ENCODE measurements around the gene PPHLN1. TPM values are rescaled to one million over a fixed set of nuclear protein-coding genes. Genes with fewer than 3 reads are reported as not detected.

The PPHLN1 gene
- total RNA-seq, 1 donor from 2014 or later, result 95.9 TPM

DNA sequence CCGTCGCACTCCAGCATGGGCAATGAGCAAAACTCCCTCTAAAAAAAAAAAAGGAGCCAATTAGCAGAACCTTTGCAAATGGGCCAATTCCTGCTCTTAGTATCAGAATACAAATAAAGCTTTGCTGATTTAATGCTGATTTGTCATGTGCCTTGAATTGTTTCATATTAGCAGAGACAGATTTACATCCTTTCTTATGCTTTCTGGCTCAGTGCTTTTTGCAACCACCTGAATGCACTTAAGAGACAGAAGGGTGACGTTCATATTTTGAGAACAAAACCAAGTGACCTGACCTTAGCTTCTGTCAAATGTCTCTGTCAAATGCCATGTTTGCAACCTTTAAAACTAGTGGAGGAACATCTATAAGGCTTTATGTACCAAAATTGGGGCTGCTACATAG lies 44.1 kb upstream of the PPHLN1 start:
- no peak for DNase-seq
- H3K36me3 Mint-ChIP-seq (ENCODE audit: low read depth), result no peaks in the 10 kb centered on the region
- intact Hi-C loops (cut with micrococcal nuclease), result no loop called here
- TF ChIP-seq CTCF (IDR thresholded peaks at IDR 0.05), result no peak
- no peak for ATAC-seq (ENCODE audit: low read depth)
- POLR2A ChIA-PET, result interaction anchor here (0.6 kb wide), 1 partner anchor 9 kb away, joined by 3 read pairs; no protein-coding TSS in a partner anchor
- H3K9me3 Mint-ChIP-seq, result no peaks in the 10 kb centered on the region
- H3K27me3 Mint-ChIP-seq, result no peaks in the 10 kb centered on the region
- no peak overlapping the region for H3K4me3 Mint-ChIP-seq
- CTCF ChIA-PET, result no interaction called here
- H3K4me1 Mint-ChIP-seq, result peaks cover 7% of the 10 kb centered on the region
- H3K27ac Mint-ChIP-seq, result no peak overlapping the region

DNA sequence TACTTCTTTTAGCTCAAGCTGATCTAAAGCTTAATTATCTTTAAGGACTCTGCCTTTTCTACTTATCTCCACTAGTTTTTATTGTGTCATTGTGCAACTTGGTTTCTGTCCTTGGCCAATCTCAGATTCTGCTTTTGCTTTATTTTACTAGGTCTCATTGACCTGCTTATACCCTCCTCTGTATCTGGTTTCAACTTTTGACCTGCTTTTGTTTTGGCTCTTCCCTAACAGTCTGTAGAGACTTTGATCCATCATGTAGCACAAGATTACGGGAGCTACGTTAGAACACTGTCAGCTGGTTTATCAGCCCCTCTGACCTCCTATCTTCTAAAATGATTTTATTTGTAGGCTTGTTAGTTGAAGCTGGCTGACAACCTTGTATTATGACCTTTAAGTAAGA lies 43.7 kb upstream of the PPHLN1 start:
- no peaks in the 10 kb centered on the region for H3K36me3 Mint-ChIP-seq (ENCODE audit: low read depth)
- peaks cover 7% of the 10 kb centered on the region for H3K4me1 Mint-ChIP-seq
- ATAC-seq (ENCODE audit: low read depth) (no peak), DNase-seq (no peak)
- no peak overlapping the region for H3K4me3 Mint-ChIP-seq
- no peak for TF ChIP-seq CTCF (IDR thresholded peaks at IDR 0.05)
- ChIA-PET POLR2A (no interaction called here), CTCF (no interaction called here)
- intact Hi-C loops (cut with micrococcal nuclease), result no loop called here
- H3K9me3 Mint-ChIP-seq, result no peaks in the 10 kb centered on the region
- no peak overlapping the region for H3K27ac Mint-ChIP-seq
- H3K27me3 Mint-ChIP-seq, result no peaks in the 10 kb centered on the region

DNA sequence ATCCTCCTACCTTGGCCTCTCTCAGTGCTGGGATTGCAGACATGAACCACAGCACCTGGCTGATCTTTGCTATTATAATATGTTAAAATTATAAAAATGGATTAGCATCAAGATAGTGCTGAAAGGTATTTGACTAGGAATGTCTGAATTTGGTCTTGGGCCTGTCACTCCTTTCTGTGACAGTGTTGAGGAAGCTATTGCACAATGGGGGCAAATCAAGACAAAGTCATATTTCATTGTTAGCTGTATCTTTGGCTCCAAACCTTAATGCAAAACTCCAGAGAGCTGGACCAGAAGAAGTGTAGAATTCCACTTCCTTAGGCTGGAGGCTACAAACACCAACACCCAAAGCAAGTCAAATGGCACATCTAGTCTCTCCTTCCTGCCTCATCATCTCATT lies 42.2 kb upstream of the PPHLN1 start:
- ChIA-PET CTCF (no interaction called here), POLR2A (no interaction called here)
- H3K27ac Mint-ChIP-seq, result no peak overlapping the region
- peaks cover 7% of the 10 kb centered on the region for H3K4me1 Mint-ChIP-seq
- no peak for ATAC-seq (ENCODE audit: low read depth)
- no peak for DNase-seq
- peaks cover 10% of the 10 kb centered on the region for H3K27me3 Mint-ChIP-seq
- no peak for TF ChIP-seq CTCF (IDR thresholded peaks at IDR 0.05)
- intact Hi-C loops (cut with micrococcal nuclease), result no loop called here
- H3K4me3 Mint-ChIP-seq, result no peak overlapping the region
- H3K9me3 Mint-ChIP-seq, result no peaks in the 10 kb centered on the region
- H3K36me3 Mint-ChIP-seq (ENCODE audit: low read depth), result no peaks in the 10 kb centered on the region

DNA sequence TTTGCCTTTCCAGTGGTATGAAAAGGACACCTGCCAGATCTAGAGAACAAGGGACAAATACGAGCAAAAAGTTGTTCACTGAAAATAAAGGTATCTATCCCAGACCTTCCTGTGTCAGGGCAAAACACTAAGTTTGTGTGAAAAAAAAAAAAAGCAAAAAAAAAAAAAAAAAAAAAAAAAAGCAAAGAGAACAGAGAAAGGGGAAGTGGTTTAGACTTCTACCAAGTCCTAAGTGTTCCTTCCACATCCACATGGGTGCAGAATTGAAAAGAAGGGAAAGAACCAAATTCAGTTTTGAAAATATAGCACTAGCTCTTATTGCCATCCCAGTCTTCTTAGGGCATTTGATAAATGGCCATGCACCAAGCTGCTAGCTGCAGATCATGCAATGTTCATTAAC lies 41.8 kb upstream of the PPHLN1 start:
- H3K4me1 Mint-ChIP-seq, result peaks cover 7% of the 10 kb centered on the region
- no peak overlapping the region for H3K4me3 Mint-ChIP-seq
- no peak overlapping the region for H3K27ac Mint-ChIP-seq
- peaks cover 10% of the 10 kb centered on the region for H3K27me3 Mint-ChIP-seq
- POLR2A ChIA-PET, result no interaction called here
- TF ChIP-seq CTCF (IDR thresholded peaks at IDR 0.05), result no peak
- H3K9me3 Mint-ChIP-seq, result no peaks in the 10 kb centered on the region
- no peak for ATAC-seq (ENCODE audit: low read depth)
- H3K36me3 Mint-ChIP-seq (ENCODE audit: low read depth), result no peaks in the 10 kb centered on the region
- CTCF ChIA-PET, result no interaction called here
- intact Hi-C loops (cut with micrococcal nuclease), result no loop called here
- DNase-seq, result no peak

- H3K9me3 Mint-ChIP-seq, result no peaks in the 10 kb centered on the region
- intact Hi-C loops (cut with micrococcal nuclease), result no loop called here
- no peaks in the 10 kb centered on the region for H3K36me3 Mint-ChIP-seq (ENCODE audit: low read depth)
- POLR2A ChIA-PET, result interaction anchor here (0.6 kb wide), 1 partner anchor 90 kb away, joined by 4 read pairs; no protein-coding TSS in a partner anchor
- H3K4me1 Mint-ChIP-seq, result peaks cover 7% of the 10 kb centered on the region
- peaks cover 13% of the 10 kb centered on the region for H3K27me3 Mint-ChIP-seq
- DNase-seq, result no peak
- ATAC-seq (ENCODE audit: low read depth), result no peak
- no peak overlapping the region for H3K4me3 Mint-ChIP-seq
- no peak for TF ChIP-seq CTCF (IDR thresholded peaks at IDR 0.05)
- CTCF ChIA-PET, result no interaction called here
- H3K27ac Mint-ChIP-seq, result no peak overlapping the region
Observed at GRCh38 chr12:42284876-42285275, 41.1 kb upstream of the PPHLN1 start.
